ENCODE data around the gene CAMK2G. TPM values are rescaled to one million over a fixed set of nuclear protein-coding genes. Genes with fewer than 3 reads are reported as not detected.

CAMK2G gene
- total and polyA plus RNA-seq, 5 donors from 2014 or later, result 4.3 to 58.8 (median 4.9) TPM

GRCh38 chr10:73856261-73856660, 18.1 kb downstream of the CAMK2G start:
- H3K27ac ChIP-seq (ENCODE audit: insufficient read depth, low read length, poor library complexity, severe bottlenecking), result no peak overlapping the region
- H3K4me3 ChIP-seq (ENCODE audit: low read depth, low read length), result no peak overlapping the region
- peaks cover 36% of the 10 kb centered on the region for H3K4me1 ChIP-seq (ENCODE audit: control insufficient read depth, insufficient read depth, low read length, poor library complexity, severe bottlenecking)
- H3K4me1 Mint-ChIP-seq, result peaks cover 8 to 55% (median 34%) of the 10 kb centered on the region in 4 donors
- no peaks in the 10 kb centered on the region for H3K9me3 Mint-ChIP-seq
- H3K36me3 Mint-ChIP-seq, result peaks cover 51% of the 10 kb centered on the region
- H3K27me3 Mint-ChIP-seq, result no peaks in the 10 kb centered on the region
- H3K36me3 ChIP-seq (ENCODE audit: control insufficient read depth, insufficient read depth, low read length), result peaks cover 78% of the 10 kb centered on the region
- H3K27me3 ChIP-seq (ENCODE audit: control insufficient read depth, insufficient read depth, low read length), result no peaks in the 10 kb centered on the region
- H3K4me3 Mint-ChIP-seq, result peak overlapping the region in 1 of 4 donors; percentile 14
- ATAC-seq (ENCODE audit: low read depth in 2 of 2) (no peak), DNase-seq (no peak)
- no peaks in the 10 kb centered on the region for H3K9me3 ChIP-seq (ENCODE audit: control insufficient read depth in 2 of 2, low read length in 2 of 2)
- peak overlapping the region; percentile 25 to 67 (median 38) for H3K27ac Mint-ChIP-seq

- Mint-ChIP-seq H3K4me3 (no peak overlapping the region), H3K4me1 (peaks cover 8 to 52% (median 33%) of the 10 kb centered on the region in 4 donors), H3K36me3 (peaks cover 45% of the 10 kb centered on the region), H3K9me3 (no peaks in the 10 kb centered on the region), H3K27me3 (no peaks in the 10 kb centered on the region), H3K27ac (peak overlapping the region in 2 of 3 donors; percentile 46 to 67)
- Histone ChIP-seq H3K27ac (ENCODE audit: insufficient read depth, low read length, poor library complexity, severe bottlenecking) (no peak overlapping the region), H3K9me3 (ENCODE audit: control insufficient read depth in 2 of 2, low read length in 2 of 2) (no peaks in the 10 kb centered on the region), H3K4me1 (ENCODE audit: control insufficient read depth, insufficient read depth, low read length, poor library complexity, severe bottlenecking) (peaks cover 36% of the 10 kb centered on the region), H3K4me3 (ENCODE audit: low read depth, low read length) (no peak overlapping the region), H3K36me3 (ENCODE audit: control insufficient read depth, insufficient read depth, low read length) (peaks cover 77% of the 10 kb centered on the region), H3K27me3 (ENCODE audit: control insufficient read depth, insufficient read depth, low read length) (no peaks in the 10 kb centered on the region)
- no peak for DNase-seq
- ATAC-seq (ENCODE audit: low read depth in 2 of 2), result no peak
Observed at GRCh38 chr10:73855413-73855812, 18.9 kb downstream of the CAMK2G start.

- peaks cover 69% of the 10 kb centered on the region for H3K36me3 ChIP-seq (ENCODE audit: control insufficient read depth, insufficient read depth, low read length)
- Mint-ChIP-seq H3K27me3 (no peaks in the 10 kb centered on the region), H3K36me3 (peaks cover 46% of the 10 kb centered on the region), H3K9me3 (no peaks in the 10 kb centered on the region), H3K4me1 (peaks cover 10 to 45% (median 33%) of the 10 kb centered on the region in 4 donors), H3K4me3 (no peak overlapping the region), H3K27ac (peak overlapping the region; percentile 56 to 83 (median 78))
- no peaks in the 10 kb centered on the region for H3K27me3 ChIP-seq (ENCODE audit: control insufficient read depth, insufficient read depth, low read length)
- no peak overlapping the region for H3K4me3 ChIP-seq (ENCODE audit: low read depth, low read length)
- DNase-seq, result no peak
- no peak for ATAC-seq (ENCODE audit: low read depth in 2 of 2)
- H3K4me1 ChIP-seq (ENCODE audit: control insufficient read depth, insufficient read depth, low read length, poor library complexity, severe bottlenecking), result peaks cover 28% of the 10 kb centered on the region
- H3K27ac ChIP-seq (ENCODE audit: insufficient read depth, low read length, poor library complexity, severe bottlenecking), result no peak overlapping the region
- H3K9me3 ChIP-seq (ENCODE audit: control insufficient read depth in 2 of 2, low read length in 2 of 2), result no peaks in the 10 kb centered on the region
Observed at GRCh38 chr10:73854310-73854709, 20.0 kb downstream of the CAMK2G start.

GRCh38 chr10:73853196-73853595, 21.2 kb downstream of the CAMK2G start:
- H3K4me3 ChIP-seq (ENCODE audit: low read depth, low read length), result no peak overlapping the region
- no peaks in the 10 kb centered on the region for H3K27me3 Mint-ChIP-seq
- H3K4me1 Mint-ChIP-seq, result peaks cover 13 to 42% (median 32%) of the 10 kb centered on the region in 4 donors
- no peak overlapping the region for H3K4me3 Mint-ChIP-seq
- peaks cover 73% of the 10 kb centered on the region for H3K36me3 ChIP-seq (ENCODE audit: control insufficient read depth, insufficient read depth, low read length)
- no peak for DNase-seq
- H3K4me1 ChIP-seq (ENCODE audit: control insufficient read depth, insufficient read depth, low read length, poor library complexity, severe bottlenecking), result peaks cover 21% of the 10 kb centered on the region
- peak overlapping the region in 1 of 3 donors; percentile 85 for H3K27ac Mint-ChIP-seq
- ATAC-seq (ENCODE audit: low read depth in 2 of 2), result no peak
- no peak overlapping the region for H3K27ac ChIP-seq (ENCODE audit: insufficient read depth, low read length, poor library complexity, severe bottlenecking)
- H3K36me3 Mint-ChIP-seq, result peaks cover 44% of the 10 kb centered on the region
- H3K9me3 Mint-ChIP-seq, result no peaks in the 10 kb centered on the region
- H3K27me3 ChIP-seq (ENCODE audit: control insufficient read depth, insufficient read depth, low read length), result no peaks in the 10 kb centered on the region
- no peaks in the 10 kb centered on the region for H3K9me3 ChIP-seq (ENCODE audit: control insufficient read depth in 2 of 2, low read length in 2 of 2)

- peaks cover 76% of the 10 kb centered on the region for H3K36me3 ChIP-seq (ENCODE audit: control insufficient read depth, insufficient read depth, low read length)
- H3K27me3 ChIP-seq (ENCODE audit: control insufficient read depth, insufficient read depth, low read length), result no peaks in the 10 kb centered on the region
- Mint-ChIP-seq H3K4me1 (peaks cover 5 to 24% (median 16%) of the 10 kb centered on the region in 4 donors), H3K9me3 (no peaks in the 10 kb centered on the region), H3K36me3 (peaks cover 52% of the 10 kb centered on the region), H3K27ac (peak overlapping the region; percentile 52 to 92 (median 73)), H3K27me3 (no peaks in the 10 kb centered on the region), H3K4me3 (no peak overlapping the region)
- H3K4me3 ChIP-seq (ENCODE audit: low read depth, low read length), result no peak overlapping the region
- DNase-seq (no peak), ATAC-seq (ENCODE audit: low read depth in 2 of 2) (no peak)
- H3K4me1 ChIP-seq (ENCODE audit: control insufficient read depth, insufficient read depth, low read length, poor library complexity, severe bottlenecking), result peaks cover 7% of the 10 kb centered on the region
- no peaks in the 10 kb centered on the region for H3K9me3 ChIP-seq (ENCODE audit: control insufficient read depth in 2 of 2, low read length in 2 of 2)
- no peak overlapping the region for H3K27ac ChIP-seq (ENCODE audit: insufficient read depth, low read length, poor library complexity, severe bottlenecking)
Observed at GRCh38 chr10:73850863-73851461, 23.4 kb downstream of the CAMK2G start.

GRCh38 chr10:73850211-73850610, 24.1 kb downstream of the CAMK2G start:
- Histone ChIP-seq H3K4me3 (ENCODE audit: low read depth, low read length) (no peak overlapping the region), H3K27me3 (ENCODE audit: control insufficient read depth, insufficient read depth, low read length) (no peaks in the 10 kb centered on the region), H3K36me3 (ENCODE audit: control insufficient read depth, insufficient read depth, low read length) (peaks cover 79% of the 10 kb centered on the region), H3K9me3 (ENCODE audit: control insufficient read depth in 2 of 2, low read length in 2 of 2) (no peaks in the 10 kb centered on the region), H3K27ac (ENCODE audit: insufficient read depth, low read length, poor library complexity, severe bottlenecking) (peak overlapping the region; percentile 74), H3K4me1 (ENCODE audit: control insufficient read depth, insufficient read depth, low read length, poor library complexity, severe bottlenecking) (peaks cover 7% of the 10 kb centered on the region)
- Mint-ChIP-seq H3K9me3 (no peaks in the 10 kb centered on the region), H3K4me1 (peaks cover 5 to 24% (median 13%) of the 10 kb centered on the region in 4 donors), H3K27me3 (no peaks in the 10 kb centered on the region), H3K4me3 (no peak overlapping the region), H3K36me3 (peaks cover 48% of the 10 kb centered on the region), H3K27ac (peak overlapping the region in 1 of 3 donors; percentile 69)
- ATAC-seq (ENCODE audit: low read depth in 2 of 2), result no peak
- no peak for DNase-seq

GRCh38 chr10:73848821-73849489, 25.4 kb downstream of the CAMK2G start:
- H3K4me3 Mint-ChIP-seq, result peak overlapping the region in 1 of 4 donors; percentile 7
- H3K27me3 Mint-ChIP-seq, result no peaks in the 10 kb centered on the region
- peak; percentile 78 to 92 (median 87) for DNase-seq
- ATAC-seq (ENCODE audit: low read depth in 2 of 2), result peak; percentile 98
- no peaks in the 10 kb centered on the region for H3K27me3 ChIP-seq (ENCODE audit: control insufficient read depth, insufficient read depth, low read length)
- peak overlapping the region; percentile 88 to 96 (median 92) for H3K27ac Mint-ChIP-seq
- H3K4me3 ChIP-seq (ENCODE audit: low read depth, low read length), result no peak overlapping the region
- H3K9me3 Mint-ChIP-seq, result no peaks in the 10 kb centered on the region
- peaks cover 74% of the 10 kb centered on the region for H3K36me3 ChIP-seq (ENCODE audit: control insufficient read depth, insufficient read depth, low read length)
- peaks cover 5 to 19% (median 9%) of the 10 kb centered on the region in 4 donors for H3K4me1 Mint-ChIP-seq
- H3K36me3 Mint-ChIP-seq, result peaks cover 46% of the 10 kb centered on the region
- peaks cover 7% of the 10 kb centered on the region for H3K4me1 ChIP-seq (ENCODE audit: control insufficient read depth, insufficient read depth, low read length, poor library complexity, severe bottlenecking)
- peak overlapping the region; percentile 74 for H3K27ac ChIP-seq (ENCODE audit: insufficient read depth, low read length, poor library complexity, severe bottlenecking)
- no peaks in the 10 kb centered on the region for H3K9me3 ChIP-seq (ENCODE audit: control insufficient read depth in 2 of 2, low read length in 2 of 2)

Data from CD4-positive, CD25-positive, alpha-beta regulatory T cell (primary cell).